ENCODE measurements around the gene MLEC. TPM values are rescaled to one million over a fixed set of nuclear protein-coding genes. Genes with fewer than 3 reads are reported as not detected.

MLEC gene
- total and polyA plus RNA-seq, 2 donors (not counting 1 experiment from before 2014, with no cell fraction given) = 56.4 to 120 TPM

- Histone ChIP-seq H2AFZ (ENCODE audit: low read length) (no peak overlapping the region), H3K79me2 (ENCODE audit: control insufficient read depth, insufficient read depth, low read length) (no peaks in the 10 kb centered on the region), H3K4me2 (ENCODE audit: extremely low read depth, insufficient read depth, low read length) (no peak overlapping the region), H4K20me1 (ENCODE audit: control insufficient read depth, extremely low read depth, insufficient read depth, low read length) (no peaks in the 10 kb centered on the region), H3K27me3 (ENCODE audit: control insufficient read depth, insufficient read depth, low read length) (no peaks in the 10 kb centered on the region), H3K36me3 (ENCODE audit: control insufficient read depth, insufficient read depth, low read length) (no peaks in the 10 kb centered on the region), H3K27ac (ENCODE audit: insufficient read depth, low read length) (no peak overlapping the region), H3K4me1 (ENCODE audit: control insufficient read depth, extremely low read depth, insufficient read depth, low read length) (no peaks in the 10 kb centered on the region), H3K4me3 (replicated peaks in 1 of 4; ENCODE audit: control extremely low read depth in 1 of 4, insufficient read depth in 1 of 4, low read depth in 3 of 4, low read length in 4 of 4) (no peak overlapping the region), H3K9me3 (ENCODE audit: control insufficient read depth, insufficient read depth, low read depth, low read length) (no peaks in the 10 kb centered on the region), H3K9ac (ENCODE audit: insufficient read depth, low read length) (no peak overlapping the region)
- no peak for DNase-seq (ENCODE audit: low read depth in 2 of 2)
- TF ChIP-seq CTCF (conservative IDR thresholded peaks at IDR 0.05 in 1 of 2, IDR thresholded peaks at IDR 0.05 in 1 of 2; ENCODE audit: low read depth in 1 of 2, low read length in 2 of 2) (no peak), EZH2 (IDR thresholded peaks at IDR 0.05; ENCODE audit: low read length, missing control alignments) (no peak)
Measured at GRCh38 chr12:120739821-120740613, 53.1 kb downstream of the MLEC start.

GRCh38 chr12:120740871-120741270, 53.9 kb downstream of the MLEC start:
- Histone ChIP-seq H3K9ac (ENCODE audit: insufficient read depth, low read length) (no peak overlapping the region), H3K4me1 (ENCODE audit: control insufficient read depth, extremely low read depth, insufficient read depth, low read length) (no peaks in the 10 kb centered on the region), H3K4me2 (ENCODE audit: extremely low read depth, insufficient read depth, low read length) (no peak overlapping the region), H3K27me3 (ENCODE audit: control insufficient read depth, insufficient read depth, low read length) (no peaks in the 10 kb centered on the region), H3K9me3 (ENCODE audit: control insufficient read depth, insufficient read depth, low read depth, low read length) (no peaks in the 10 kb centered on the region), H3K36me3 (ENCODE audit: control insufficient read depth, insufficient read depth, low read length) (no peaks in the 10 kb centered on the region), H3K79me2 (ENCODE audit: control insufficient read depth, insufficient read depth, low read length) (no peaks in the 10 kb centered on the region), H4K20me1 (ENCODE audit: control insufficient read depth, extremely low read depth, insufficient read depth, low read length) (no peaks in the 10 kb centered on the region), H2AFZ (ENCODE audit: low read length) (no peak overlapping the region), H3K4me3 (replicated peaks in 1 of 4; ENCODE audit: control extremely low read depth in 1 of 4, insufficient read depth in 1 of 4, low read depth in 3 of 4, low read length in 4 of 4) (no peak overlapping the region), H3K27ac (ENCODE audit: insufficient read depth, low read length) (no peak overlapping the region)
- DNase-seq (ENCODE audit: low read depth in 2 of 2) = no peak
- TF ChIP-seq CTCF (conservative IDR thresholded peaks at IDR 0.05 in 1 of 2, IDR thresholded peaks at IDR 0.05 in 1 of 2; ENCODE audit: low read depth in 1 of 2, low read length in 2 of 2) (no peak), EZH2 (IDR thresholded peaks at IDR 0.05; ENCODE audit: low read length, missing control alignments) (no peak)

DNA sequence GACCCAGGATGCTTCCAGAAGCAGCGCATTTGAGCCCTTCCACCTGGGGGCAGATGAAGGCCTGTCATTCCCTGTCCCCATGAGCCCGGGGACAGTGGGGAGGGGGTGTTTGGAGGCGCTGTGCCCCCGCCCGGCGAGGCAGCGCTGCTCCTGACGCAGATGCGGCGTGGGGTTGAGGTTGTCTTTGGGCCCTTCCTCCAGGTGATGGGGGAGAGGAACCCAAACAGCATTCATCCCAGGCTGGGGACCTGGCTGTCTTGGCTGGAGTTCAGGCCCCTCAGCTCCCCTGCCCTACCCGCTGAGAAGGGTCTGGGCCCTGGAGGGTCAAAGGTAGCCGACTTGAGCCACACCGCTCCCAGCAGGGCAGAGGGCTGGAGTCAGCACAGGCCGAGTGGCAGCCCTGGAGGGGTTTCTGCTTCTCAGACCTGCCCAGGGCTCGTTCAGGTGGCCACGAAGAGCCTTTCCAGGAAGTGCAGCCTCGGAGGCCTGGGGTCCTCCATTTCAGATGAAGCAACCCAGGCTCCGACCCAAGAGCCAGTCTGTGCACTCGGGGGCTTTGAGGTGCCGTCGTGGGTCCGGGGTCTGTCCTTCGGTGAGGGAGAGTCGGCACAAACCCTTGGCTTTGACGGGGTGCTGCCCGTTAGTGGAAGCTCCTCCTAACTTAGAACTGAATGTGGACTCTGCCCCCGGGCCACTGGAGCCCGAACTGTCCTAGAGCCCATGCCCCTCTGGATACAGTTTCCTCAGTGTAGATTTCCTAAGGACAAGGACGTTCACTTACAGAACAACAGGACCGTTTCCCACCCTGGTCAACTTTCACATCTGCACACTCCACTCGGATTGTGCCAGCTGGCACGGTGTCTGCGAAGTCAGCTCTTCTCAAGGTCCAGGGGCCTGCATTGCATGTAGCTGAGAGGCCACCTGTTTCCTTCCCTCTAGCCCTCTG, 54.8 kb downstream of the MLEC start:
- no peak for TF ChIP-seq CTCF (conservative IDR thresholded peaks at IDR 0.05 in 1 of 2, IDR thresholded peaks at IDR 0.05 in 1 of 2; ENCODE audit: low read depth in 1 of 2, low read length in 2 of 2)
- no peak for TF ChIP-seq EZH2 (IDR thresholded peaks at IDR 0.05; ENCODE audit: low read length, missing control alignments)
- DNase-seq (ENCODE audit: low read depth in 2 of 2) = no peak
- no peaks in the 10 kb centered on the region for H3K79me2 ChIP-seq (ENCODE audit: control insufficient read depth, insufficient read depth, low read length)
- H3K27me3 ChIP-seq (ENCODE audit: control insufficient read depth, insufficient read depth, low read length) = no peaks in the 10 kb centered on the region
- no peak overlapping the region for H3K4me2 ChIP-seq (ENCODE audit: extremely low read depth, insufficient read depth, low read length)
- no peaks in the 10 kb centered on the region for H3K4me1 ChIP-seq (ENCODE audit: control insufficient read depth, extremely low read depth, insufficient read depth, low read length)
- H3K36me3 ChIP-seq (ENCODE audit: control insufficient read depth, insufficient read depth, low read length) = no peaks in the 10 kb centered on the region
- H4K20me1 ChIP-seq (ENCODE audit: control insufficient read depth, extremely low read depth, insufficient read depth, low read length) = no peaks in the 10 kb centered on the region
- H3K4me3 ChIP-seq (replicated peaks in 1 of 4; ENCODE audit: control extremely low read depth in 1 of 4, insufficient read depth in 1 of 4, low read depth in 3 of 4, low read length in 4 of 4) = no peak overlapping the region
- no peaks in the 10 kb centered on the region for H3K9me3 ChIP-seq (ENCODE audit: control insufficient read depth, insufficient read depth, low read depth, low read length)
- H3K9ac ChIP-seq (ENCODE audit: insufficient read depth, low read length) = no peak overlapping the region
- H2AFZ ChIP-seq (ENCODE audit: low read length) = no peak overlapping the region
- no peak overlapping the region for H3K27ac ChIP-seq (ENCODE audit: insufficient read depth, low read length)
